RCC 7860 (cell line): ENCODE results near the gene HLA-DRB5.
"Not testable (repeated sequence)": the region's sequence is repeated elsewhere in the genome, so short reads cannot be mapped to it uniquely, and the experiment has no call there.

Source experiments
- DNase-seq: peaks from one replicate; pipeline ENCODE4 v3.0.0-alpha.2; 2015; ENCODE audit warnings: low spot score
- FAIRE-seq: peaks from 2 replicates; lab custom pipeline; 2012; peaks lifted over from hg19 to GRCh38; lab: Jason Lieb, UNC

Gene HLA-DRB5

GRCh38 chr6:32529697-32530430 lies at the start of gene HLA-DRB5:
Gene HLA-DRB5 (minus strand): TSS chr6:32530287. CDS start chr6:32530224, 63 bp downstream.
- no peak for FAIRE-seq

GRCh38 chr6:32578962-32579361 lies 48.9 kb upstream of the HLA-DRB5 start:
- FAIRE-seq (no peak), DNase-seq (no peak)

More at GRCh38 chr6:32529697-32530430, at the start of gene HLA-DRB5:
- no peak for DNase-seq

GRCh38 chr6:32577493-32577892 lies 47.4 kb upstream of the HLA-DRB5 start:
- DNase-seq, FAIRE-seq: not testable (repeated sequence)

- FAIRE-seq (no peak), DNase-seq (no peak)
These were observed 46.2 kb upstream of the HLA-DRB5 start for GRCh38 chr6:32576250-32576649.

GRCh38 chr6:32570363-32570905 lies 40.3 kb upstream of the HLA-DRB5 start:
- no peak for FAIRE-seq
- no peak for DNase-seq

- FAIRE-seq (no peak), DNase-seq (no peak)
These were observed 38.5 kb upstream of the HLA-DRB5 start for GRCh38 chr6:32568561-32568960.

GRCh38 chr6:32566957-32567356 lies 36.9 kb upstream of the HLA-DRB5 start:
- FAIRE-seq (no peak), DNase-seq (no peak)

- FAIRE-seq (no peak), DNase-seq (no peak)
These were observed 35.4 kb upstream of the HLA-DRB5 start for GRCh38 chr6:32565511-32565910.

- DNase-seq, result no peak
- FAIRE-seq, result no peak
These were observed 32.9 kb upstream of the HLA-DRB5 start for GRCh38 chr6:32562940-32563339.

- DNase-seq (no peak), FAIRE-seq (no peak)
These were observed 29.7 kb upstream of the HLA-DRB5 start for GRCh38 chr6:32559747-32560146.

GRCh38 chr6:32558426-32559057 lies 28.5 kb upstream of the HLA-DRB5 start:
- FAIRE-seq (no peak), DNase-seq (no peak)

- FAIRE-seq (no peak), DNase-seq (no peak)
These were observed 24.3 kb upstream of the HLA-DRB5 start for GRCh38 chr6:32554116-32554965.

- DNase-seq (no peak), FAIRE-seq (no peak)
These were observed 23.1 kb upstream of the HLA-DRB5 start for GRCh38 chr6:32553037-32553742.

GRCh38 chr6:32551410-32551809 lies 21.3 kb upstream of the HLA-DRB5 start:
- no peak for FAIRE-seq
- no peak for DNase-seq

- DNase-seq, result no peak
- no peak for FAIRE-seq
These were observed 9.8 kb upstream of the HLA-DRB5 start for GRCh38 chr6:32539839-32540238.

GRCh38 chr6:32530431-32530793 lies 325 bp upstream of the HLA-DRB5 start:
- DNase-seq, FAIRE-seq: not testable (repeated sequence)

- FAIRE-seq (no peak), DNase-seq (no peak)
These were observed 7.6 kb downstream of the HLA-DRB5 start for GRCh38 chr6:32522302-32523047.

- FAIRE-seq, result no peak
- DNase-seq, result no peak
These were observed 10.2 kb downstream of the HLA-DRB5 start for GRCh38 chr6:32519910-32520258.

GRCh38 chr6:32519118-32519909 lies 10.8 kb downstream of the HLA-DRB5 start:
- no peak for FAIRE-seq
- no peak for DNase-seq
